B cell (primary cell): ENCODE data around the gene BHLHA9. TPM values are rescaled to one million over a fixed set of nuclear protein-coding genes. Genes with fewer than 3 reads are reported as not detected.

ENCODE experiments used
- ATAC-seq: fragments of 200-7000 bp; cut with Tn5 transposase; one replicate; pipeline ENCODE4 v1.10.0; 2021; ENCODE audit warnings: low read depth, mild to moderate bottlenecking, moderate number of reproducible peaks, moderate library complexity
- CTCF ChIA-PET: fragments of 350-600 bp; sonication (Branson Sonifier 250); formaldehyde crosslinking; loops from one replicate; lab custom pipeline; 2021; ENCODE audit warnings: antibody characterized with exemption, inconsistent platforms; lab: Charles Lee
- POLR2A ChIA-PET: fragments of 350-600 bp; sonication (Branson Sonifier 250); formaldehyde crosslinking; loops from one replicate; lab custom pipeline; 2021; ENCODE audit warnings: antibody characterized with exemption; lab: Charles Lee
- DNase-seq: peaks from one replicate; pipeline ENCODE4 v3.0.0; 2013
- H2AFZ ChIP-seq: 2 replicates; pipeline ENCODE4 v1.6.1; 2012; ENCODE audit warnings: mild to moderate bottlenecking, low read depth, low read length; ENCODE audit not compliant: insufficient read depth, poor library complexity, severe bottlenecking
- H3K27ac ChIP-seq, 2 donors: 1 replicate in 1 of 2; 2 replicates in 1 of 2; pipeline ENCODE4 v1.5.1; 2012 to 2013; ENCODE audit warnings: low read length in 2 of 2, mild to moderate bottlenecking in 2 of 2, moderate library complexity in 1 of 2
- H3K27me3 ChIP-seq, 4 experiments: fragments of 200-600 bp in 1 of 4; sonication (generic) in 1 of 4; replicated peaks in 1 of 4; 1 replicate in 2 of 4; 2 replicates in 2 of 4; pipeline versions ENCODE4 v1.6.1 to v1.7.0; 2013 to 2016; ENCODE audit warnings: low read length in 3 of 4, mild to moderate bottlenecking in 2 of 4, mixed read lengths in 1 of 4, moderate library complexity in 1 of 4; ENCODE audit not compliant: insufficient read depth in 4 of 4, control insufficient read depth in 3 of 4; ENCODE audit errors: control extremely low read depth in 1 of 4
- H3K36me3 ChIP-seq, 2 experiments: replicated peaks in 1 of 2; 1 replicate in 1 of 2; 2 replicates in 1 of 2; pipeline versions ENCODE4 v1.6.1 to v1.7.1; 2013; ENCODE audit warnings: low read length in 1 of 2; ENCODE audit not compliant: insufficient read depth in 2 of 2, control insufficient read depth in 1 of 2; ENCODE audit errors: control extremely low read depth in 1 of 2, extremely low read depth in 1 of 2
- H3K4me1 ChIP-seq, 2 donors: fragments of 200-600 bp in 1 of 2; sonication (generic) in 1 of 2; 1 replicate in 1 of 2; 2 replicates in 1 of 2; pipeline versions ENCODE4 v1.5.1 to v1.6.1; 2013 to 2017; ENCODE audit warnings: low read length in 2 of 2; ENCODE audit not compliant: control insufficient read depth in 2 of 2, insufficient read depth in 2 of 2
- H3K4me2 ChIP-seq: replicated peaks from 2 replicates; pipeline ENCODE3; 2012; ENCODE audit warnings: mild to moderate bottlenecking, low read depth, low read length; ENCODE audit not compliant: poor library complexity, severe bottlenecking
- H3K4me3 ChIP-seq, 5 experiments: fragments of 200-600 bp in 1 of 5; sonication (generic) in 1 of 5; 1 replicate in 3 of 5; 2 replicates in 2 of 5; pipeline versions ENCODE4 v1.5.1 to v1.7.0; 2011 to 2016; ENCODE audit warnings: low read length in 4 of 5, mild to moderate bottlenecking in 4 of 5, low read depth in 2 of 5, control low read depth in 1 of 5, moderate library complexity in 1 of 5; ENCODE audit not compliant: insufficient read depth in 1 of 5; ENCODE audit errors: control extremely low read depth in 1 of 5, extremely low read depth in 1 of 5
- H3K79me2 ChIP-seq: fragments of 200-600 bp; sonication (generic); one replicate; pipeline ENCODE4 v1.6.0; 2016; ENCODE audit warnings: low read length; ENCODE audit not compliant: control insufficient read depth, insufficient read depth
- H3K9ac ChIP-seq: fragments of 200-600 bp; sonication (generic); 2 replicates; pipeline ENCODE4 v1.6.1; 2017; ENCODE audit warnings: mild to moderate bottlenecking, low read length, moderate library complexity
- H3K9me3 ChIP-seq, 3 donors: one replicate each; pipeline versions ENCODE4 v1.6.1 to v1.7.1; 2013; ENCODE audit warnings: low read length in 2 of 3; ENCODE audit not compliant: control insufficient read depth in 2 of 3, insufficient read depth in 1 of 3; ENCODE audit errors: control extremely low read depth in 1 of 3
- H4K20me1 ChIP-seq: 2 replicates; pipeline ENCODE4 v1.6.0; 2012; ENCODE audit warnings: mild to moderate bottlenecking, low read length; ENCODE audit not compliant: insufficient read depth, control insufficient read depth, poor library complexity, severe bottlenecking
- H3K27ac Mint-ChIP-seq: one replicate; pipeline ENCODE4 v1.8.0; 2021; ENCODE audit warnings: mixed read lengths
- H3K27me3 Mint-ChIP-seq: one replicate; pipeline ENCODE4 v1.8.0; 2021; ENCODE audit warnings: mixed read lengths
- H3K4me1 Mint-ChIP-seq: one replicate; pipeline ENCODE4 v1.8.0; 2021; ENCODE audit warnings: mixed read lengths
- H3K4me3 Mint-ChIP-seq: one replicate; pipeline ENCODE4 v1.8.0; 2021; ENCODE audit warnings: mixed read lengths
- H3K9me3 Mint-ChIP-seq: one replicate; pipeline ENCODE4 v1.8.0; 2022; ENCODE audit warnings: mixed read lengths; ENCODE audit not compliant: insufficient read depth
- CTCF ChIP-seq: fragments of 200-600 bp; IDR thresholded peaks from one replicate; pipeline ENCODE4 v1.8.0; 2022; ENCODE audit warnings: antibody characterized with exemption, mild to moderate bottlenecking
- EZH2 ChIP-seq: IDR thresholded peaks from 2 replicates; pipeline ENCODE4 v1.6.1; 2012; ENCODE audit warnings: borderline replicate concordance, low read depth, mild to moderate bottlenecking, moderate library complexity, low read length; ENCODE audit not compliant: insufficient read depth, poor library complexity, severe bottlenecking
- WGBS: methylation state at CpG from one replicate; pipeline ENCODE4 v1.1.5; 2013; ENCODE audit warnings: missing lambda C conversion rate; ENCODE audit not compliant: insufficient coverage; 5-methylcytosine and 5-hydroxymethylcytosine counted together
- intact Hi-C: fragments of 100-400 bp; cut with micrococcal nuclease; formaldehyde crosslinking; loops from one replicate; pipeline ENCODE4 v1.10.0; 2022
- polyA plus RNA-seq: library from polyadenylated mRNA; depleted of rRNA; stranded (reverse); fragments of >200 nt; gene quantifications from 2 replicates; pipeline ENCODE4 v1.2.3, GENCODE V29; 2012
- total RNA-seq, 2 donors: library from RNA; stranded (reverse); fragments of 120-200 nt in 1 of 2; gene quantifications; 1 replicate in 1 of 2; 2 replicates in 1 of 2; pipeline versions ENCODE4 v1.2.3 to v1.2.4, GENCODE V29; 2013 to 2022

The BHLHA9 gene
- total and polyA plus RNA-seq, 2 donors (not counting 1 experiment from before 2014, with no cell fraction given): not detected

DNA sequence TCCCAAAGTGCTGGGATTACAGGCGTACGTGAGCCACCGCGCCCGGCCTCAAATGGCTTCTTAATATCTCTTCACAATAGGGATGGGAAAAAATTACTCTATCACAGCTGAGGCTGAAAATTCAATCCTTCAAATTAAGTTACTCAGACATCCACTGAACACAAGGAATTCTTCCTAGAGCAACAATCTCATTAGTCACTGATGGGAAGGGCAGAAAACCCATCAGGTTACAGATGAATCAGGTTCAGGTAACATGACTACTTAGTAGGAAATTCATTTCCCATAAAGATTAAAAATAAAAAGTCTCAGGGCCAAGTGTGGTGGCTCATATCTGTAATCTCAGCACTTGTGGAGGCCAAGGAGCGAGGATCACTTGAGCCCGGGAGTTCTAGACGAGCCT is 47.9 kb upstream of the BHLHA9 start:
- H3K9me3 ChIP-seq: peaks cover 0 to 5% (median 0%) of the 10 kb centered on the region in 3 donors
- H3K36me3 ChIP-seq: peaks cover 2 to 22% of the 10 kb centered on the region in 2 experiments
- no peak for ATAC-seq
- H4K20me1 ChIP-seq: peaks cover 97% of the 10 kb centered on the region
- POLR2A ChIA-PET: no interaction called here
- no peak overlapping the region for H3K27ac ChIP-seq
- Mint-ChIP-seq H3K27ac (no peak overlapping the region), H3K27me3 (no peaks in the 10 kb centered on the region), H3K4me3 (no peak overlapping the region), H3K4me1 (peaks cover 48% of the 10 kb centered on the region), H3K9me3 (no peaks in the 10 kb centered on the region)
- no peak for TF ChIP-seq EZH2
- no peak for TF ChIP-seq CTCF
- DNase-seq: no peak
- no peak overlapping the region for H3K9ac ChIP-seq
- H3K4me2 ChIP-seq: no peak overlapping the region
- peaks cover 24 to 27% of the 10 kb centered on the region in 2 donors for H3K4me1 ChIP-seq
- no peaks in the 10 kb centered on the region for H3K27me3 ChIP-seq
- 97% methylated on average over 3 of the region's 8 CpGs for WGBS
- CTCF ChIA-PET: no interaction called here
- H2AFZ ChIP-seq: no peak overlapping the region
- no peak overlapping the region for H3K4me3 ChIP-seq
- H3K79me2 ChIP-seq: peaks cover 94% of the 10 kb centered on the region
- intact Hi-C loops: no loop called here

GRCh38 chr17:1223662-1224061 is 46.6 kb upstream of the BHLHA9 start:
- H3K4me3 Mint-ChIP-seq: no peak overlapping the region
- H3K27me3 Mint-ChIP-seq: no peaks in the 10 kb centered on the region
- no peak overlapping the region for H3K27ac ChIP-seq
- peaks cover 30 to 36% of the 10 kb centered on the region in 2 donors for H3K4me1 ChIP-seq
- 96% methylated on average over 14 of the region's 14 CpGs for WGBS
- no peak overlapping the region for H3K4me3 ChIP-seq
- no peak overlapping the region for H3K27ac Mint-ChIP-seq
- peaks cover 49% of the 10 kb centered on the region for H3K4me1 Mint-ChIP-seq
- H3K9ac ChIP-seq: no peak overlapping the region
- POLR2A ChIA-PET: no interaction called here
- no peak for TF ChIP-seq CTCF
- no peak for TF ChIP-seq EZH2
- no peaks in the 10 kb centered on the region for H3K27me3 ChIP-seq
- H3K4me2 ChIP-seq: no peak overlapping the region
- H3K9me3 ChIP-seq: peaks cover 0 to 5% (median 0%) of the 10 kb centered on the region in 3 donors
- peaks cover 96% of the 10 kb centered on the region for H4K20me1 ChIP-seq
- peaks cover 90% of the 10 kb centered on the region for H3K79me2 ChIP-seq
- no peaks in the 10 kb centered on the region for H3K9me3 Mint-ChIP-seq
- H2AFZ ChIP-seq: no peak overlapping the region
- DNase-seq: no peak
- H3K36me3 ChIP-seq: peaks cover 2 to 24% of the 10 kb centered on the region in 2 experiments
- no peak for ATAC-seq
- CTCF ChIA-PET: no interaction called here
- intact Hi-C loops: no loop called here
